Mesenchymal stem cell (in vitro differentiated cells and primary cell): Measurements from ENCODE around the gene CFAP119.

ENCODE experiments used
- DNase-seq: peaks from one replicate; pipeline ENCODE4 v3.0.0-alpha.2; 2013
- H2AFZ ChIP-seq: one replicate; pipeline ENCODE4 v1.6.1; 2013; ENCODE audit warnings: low read depth, mild to moderate bottlenecking, control low read depth, inconsistent platforms, low read length, moderate library complexity
- H2AK5ac ChIP-seq: 2 replicates; pipeline ENCODE4 v1.6.1; 2013; ENCODE audit warnings: low read length, moderate library complexity, mild to moderate bottlenecking, inconsistent platforms; ENCODE audit not compliant: severe bottlenecking
- H2BK120ac ChIP-seq: one replicate; pipeline ENCODE4 v1.6.1; 2013; ENCODE audit warnings: low read depth, mild to moderate bottlenecking, inconsistent platforms, low read length, moderate library complexity
- H2BK12ac ChIP-seq, 2 experiments: one replicate each; pipeline ENCODE4 v1.6.1; 2013; ENCODE audit warnings: inconsistent platforms in 2 of 2, low read length in 2 of 2, mild to moderate bottlenecking in 2 of 2, moderate library complexity in 2 of 2, control low read depth in 1 of 2
- H2BK15ac ChIP-seq: one replicate; pipeline ENCODE4 v1.6.1; 2013; ENCODE audit warnings: mild to moderate bottlenecking, low read depth, inconsistent platforms; ENCODE audit not compliant: poor library complexity, severe bottlenecking
- H2BK5ac ChIP-seq: 2 replicates; pipeline ENCODE4 v1.6.1; 2013; ENCODE audit warnings: low read depth, mild to moderate bottlenecking, low read length, control low read depth, inconsistent platforms; ENCODE audit not compliant: poor library complexity, severe bottlenecking
- H3K14ac ChIP-seq, 2 experiments: one replicate each; pipeline ENCODE4 v1.6.1; 2013; ENCODE audit warnings: inconsistent platforms in 2 of 2, low read length in 2 of 2, control low read depth in 1 of 2, mild to moderate bottlenecking in 1 of 2, moderate library complexity in 1 of 2
- H3K18ac ChIP-seq, 2 experiments: one replicate each; pipeline ENCODE4 v1.6.1; 2013; ENCODE audit warnings: inconsistent platforms in 2 of 2, low read length in 2 of 2, control low read depth in 1 of 2, low read depth in 1 of 2, mild to moderate bottlenecking in 1 of 2
- H3K23ac ChIP-seq, 2 experiments: one replicate each; pipeline ENCODE4 v1.6.1; 2013; ENCODE audit warnings: inconsistent platforms in 2 of 2, low read length in 2 of 2, mild to moderate bottlenecking in 2 of 2, moderate library complexity in 2 of 2, control low read depth in 1 of 2
- H3K27ac ChIP-seq: 2 replicates; pipeline ENCODE4 v1.5.1; 2013; ENCODE audit warnings: mild to moderate bottlenecking, moderate library complexity, low read length, control low read depth, inconsistent platforms; ENCODE audit not compliant: poor library complexity, severe bottlenecking
- H3K27me3 ChIP-seq, 2 experiments: 2 replicates each; pipeline versions ENCODE4 v1.6.1 to v1.7.0; 2013; ENCODE audit warnings: low read length in 2 of 2, mild to moderate bottlenecking in 2 of 2, moderate library complexity in 2 of 2, control low read depth in 1 of 2, inconsistent platforms in 1 of 2; ENCODE audit not compliant: control insufficient read depth in 1 of 2, insufficient read depth in 1 of 2
- H3K36me3 ChIP-seq, 2 experiments: 2 replicates each; pipeline versions ENCODE4 v1.6.1 to v1.7.0; 2013; ENCODE audit warnings: low read length in 2 of 2, control low read depth in 1 of 2, inconsistent platforms in 1 of 2, low read depth in 1 of 2, mild to moderate bottlenecking in 1 of 2; ENCODE audit not compliant: insufficient read depth in 2 of 2, control insufficient read depth in 1 of 2
- H3K4ac ChIP-seq, 2 experiments: one replicate each; pipeline ENCODE4 v1.6.1; 2013; ENCODE audit warnings: inconsistent platforms in 2 of 2, low read length in 2 of 2, mild to moderate bottlenecking in 2 of 2, moderate library complexity in 2 of 2, control low read depth in 1 of 2, low read depth in 1 of 2
- H3K4me1 ChIP-seq: 2 replicates; pipeline ENCODE4 v1.6.1; 2013; ENCODE audit warnings: low read depth, low read length, control low read depth; ENCODE audit not compliant: control insufficient read depth, insufficient read depth
- H3K4me2 ChIP-seq: 2 replicates; pipeline ENCODE4 v1.6.1; 2013; ENCODE audit warnings: low read length, mild to moderate bottlenecking, inconsistent platforms; ENCODE audit not compliant: poor library complexity, severe bottlenecking
- H3K4me3 ChIP-seq, 2 experiments: 2 replicates each; pipeline versions ENCODE4 v1.5.1 to v1.7.0; 2013; ENCODE audit warnings: low read length in 2 of 2, mild to moderate bottlenecking in 2 of 2, control low read depth in 1 of 2, low read depth in 1 of 2; ENCODE audit not compliant: insufficient read depth in 1 of 2
- H3K79me1 ChIP-seq: replicated peaks from 2 replicates; pipeline ENCODE4 v1.6.1; 2013; ENCODE audit warnings: mild to moderate bottlenecking, control low read depth, low read length, inconsistent platforms; ENCODE audit not compliant: poor library complexity, severe bottlenecking
- H3K9ac ChIP-seq: 2 replicates; pipeline ENCODE4 v1.7.0; 2013; ENCODE audit warnings: mild to moderate bottlenecking, low read length, moderate library complexity
- H3K9me3 ChIP-seq: 2 replicates; pipeline ENCODE4 v1.7.0; 2013; ENCODE audit warnings: mild to moderate bottlenecking, low read length; ENCODE audit not compliant: control insufficient read depth
- H4K8ac ChIP-seq: one replicate; pipeline ENCODE4 v1.6.1; 2013; ENCODE audit warnings: inconsistent platforms, mild to moderate bottlenecking, low read length, moderate library complexity
- H4K91ac ChIP-seq: one replicate; pipeline ENCODE4 v1.6.1; 2013; ENCODE audit warnings: mild to moderate bottlenecking, low read length, inconsistent platforms
- WGBS: methylation state at CpG from one replicate; pipeline ENCODE4 v1.1.7; 2013; ENCODE audit warnings: mixed read lengths; 5-methylcytosine and 5-hydroxymethylcytosine counted together

CFAP119 gene

GRCh38 chr16:30766933-30767284 is 5.0 kb upstream of the CFAP119 start:
- H3K4me1 ChIP-seq = peaks cover 10% of the 10 kb centered on the region
- no peak overlapping the region for H3K9ac ChIP-seq
- H3K4ac ChIP-seq = no peak overlapping the region
- no peak overlapping the region for H4K8ac ChIP-seq
- H3K36me3 ChIP-seq = peaks cover 78 to 89% of the 10 kb centered on the region in 2 experiments
- no peaks in the 10 kb centered on the region for H3K9me3 ChIP-seq
- H3K14ac ChIP-seq = no peak overlapping the region
- peaks cover 53% of the 10 kb centered on the region for H3K79me1 ChIP-seq
- H3K23ac ChIP-seq = no peak overlapping the region
- no peak overlapping the region for H4K91ac ChIP-seq
- no peak overlapping the region for H2BK5ac ChIP-seq
- H3K4me3 ChIP-seq = no peak overlapping the region
- no peak overlapping the region for H2AK5ac ChIP-seq
- H2AFZ ChIP-seq = no peak overlapping the region
- no peak overlapping the region for H3K27ac ChIP-seq
- DNase-seq = no peak
- H3K4me2 ChIP-seq = no peak overlapping the region
- no peaks in the 10 kb centered on the region for H3K27me3 ChIP-seq
- no peak overlapping the region for H3K18ac ChIP-seq
- WGBS = 91% methylated on average over 4 of the region's 4 CpGs
- H2BK15ac ChIP-seq = no peak overlapping the region
- no peak overlapping the region for H2BK120ac ChIP-seq
- H2BK12ac ChIP-seq = no peak overlapping the region

- Histone ChIP-seq H3K4ac (no peak overlapping the region), H3K14ac (no peak overlapping the region), H3K9me3 (no peaks in the 10 kb centered on the region), H2BK12ac (no peak overlapping the region), H3K4me2 (no peak overlapping the region), H2AFZ (no peak overlapping the region), H3K23ac (no peak overlapping the region), H3K27ac (no peak overlapping the region), H2BK15ac (no peak overlapping the region), H3K4me3 (no peak overlapping the region), H2BK5ac (no peak overlapping the region), H2BK120ac (no peak overlapping the region), H3K18ac (no peak overlapping the region), H3K9ac (no peak overlapping the region), H2AK5ac (no peak overlapping the region), H3K36me3 (peaks cover 73 to 84% of the 10 kb centered on the region in 2 experiments), H4K8ac (no peak overlapping the region), H3K79me1 (peaks cover 49% of the 10 kb centered on the region), H4K91ac (no peak overlapping the region), H3K27me3 (no peaks in the 10 kb centered on the region), H3K4me1 (peaks cover 10% of the 10 kb centered on the region)
- 96% methylated on average over 29 of the region's 29 CpGs for WGBS
- DNase-seq = no peak
Measured at GRCh38 chr16:30766206-30766932, 4.5 kb upstream of the CFAP119 start.

GRCh38 chr16:30764816-30765465 is 3.1 kb upstream of the CFAP119 start:
- Histone ChIP-seq H3K4me3 (no peak overlapping the region), H3K4me1 (peaks cover 10% of the 10 kb centered on the region), H3K9me3 (no peaks in the 10 kb centered on the region), H2BK12ac (no peak overlapping the region), H3K4me2 (no peak overlapping the region), H3K27me3 (no peaks in the 10 kb centered on the region), H2AFZ (no peak overlapping the region), H3K4ac (no peak overlapping the region), H4K8ac (no peak overlapping the region), H4K91ac (no peak overlapping the region), H3K14ac (no peak overlapping the region), H2AK5ac (no peak overlapping the region), H3K23ac (no peak overlapping the region), H3K18ac (no peak overlapping the region), H2BK5ac (no peak overlapping the region), H3K9ac (no peak overlapping the region), H2BK15ac (no peak overlapping the region), H3K36me3 (peaks cover 65 to 71% of the 10 kb centered on the region in 2 experiments), H3K79me1 (peaks cover 54% of the 10 kb centered on the region), H3K27ac (no peak overlapping the region), H2BK120ac (no peak overlapping the region)
- no peak for DNase-seq
- WGBS = 98% methylated on average over 10 of the region's 12 CpGs

- Histone ChIP-seq H3K27me3 (no peaks in the 10 kb centered on the region), H2AK5ac (no peak overlapping the region), H3K27ac (no peak overlapping the region), H2BK15ac (no peak overlapping the region), H2BK12ac (no peak overlapping the region), H3K14ac (no peak overlapping the region), H3K36me3 (peaks cover 62 to 71% of the 10 kb centered on the region in 2 experiments), H4K8ac (no peak overlapping the region), H2BK120ac (no peak overlapping the region), H3K79me1 (peaks cover 51% of the 10 kb centered on the region), H4K91ac (peak overlapping the region; percentile 11), H2BK5ac (no peak overlapping the region), H3K9me3 (no peaks in the 10 kb centered on the region), H3K4me2 (no peak overlapping the region), H3K4me3 (peak overlapping the region in 1 of 2 experiments; percentile 93), H3K4me1 (peaks cover 10% of the 10 kb centered on the region), H3K23ac (no peak overlapping the region), H3K18ac (no peak overlapping the region), H2AFZ (no peak overlapping the region), H3K4ac (no peak overlapping the region), H3K9ac (peak overlapping the region; percentile 96)
- no peak for DNase-seq
- 97% methylated on average over 8 of the region's 11 CpGs for WGBS
Measured at GRCh38 chr16:30764086-30764485, 2.2 kb upstream of the CFAP119 start.
